GM23338 (cell line): ENCODE data around the gene RAPGEFL1.

Source experiments
- CREB1 ChIP-seq: fragments of 250-450 bp; sonication (Bioruptor Pico); IDR thresholded peaks from 2 replicates; pipeline ENCODE4 v1.5.0; 2020; ENCODE audit warnings: low read depth, mild to moderate bottlenecking, moderate library complexity
- CTCF ChIP-seq, 2 experiments: fragments of 200-600 bp in 1 of 2; sonication (generic) in 1 of 2; conservative IDR thresholded peaks; 2 replicates each; pipeline versions ENCODE4 v1.5.1 to v1.6.1; 2016 to 2017; ENCODE audit warnings: antibody characterized with exemption in 2 of 2, low read depth in 2 of 2, mild to moderate bottlenecking in 2 of 2, moderate library complexity in 1 of 2
- ETS1 ChIP-seq: IDR thresholded peaks from 2 replicates; pipeline ENCODE4 v1.6.1; 2016; ENCODE audit warnings: antibody characterized with exemption
- EZH2 ChIP-seq: fragments of 200-600 bp; sonication (generic); IDR thresholded peaks from one replicate; pipeline ENCODE4 v1.8.0; 2017; ENCODE audit warnings: antibody characterized with exemption, mild to moderate bottlenecking, low read depth; ENCODE audit not compliant: unreplicated experiment
- EZH2phosphoT487 ChIP-seq: fragments of 200-600 bp; sonication (generic); IDR thresholded peaks from one replicate; pipeline ENCODE4 v1.8.1; 2018; ENCODE audit warnings: antibody characterized with exemption; ENCODE audit not compliant: unreplicated experiment
- JUNB ChIP-seq: IDR thresholded peaks from one replicate; pipeline ENCODE4 v1.6.1; 2016; ENCODE audit warnings: antibody characterized with exemption; ENCODE audit not compliant: unreplicated experiment
- NANOG ChIP-seq: IDR thresholded peaks from 2 replicates; pipeline ENCODE4 v1.6.1; 2016; ENCODE audit warnings: antibody characterized with exemption, borderline replicate concordance
- POLR2AphosphoS5 ChIP-seq: IDR thresholded peaks from 2 replicates; pipeline ENCODE4 v1.6.1; 2016; ENCODE audit warnings: antibody characterized with exemption, low read depth
- REST ChIP-seq: IDR thresholded peaks from one replicate; pipeline ENCODE4 v1.6.1; 2018; ENCODE audit warnings: antibody characterized with exemption; ENCODE audit not compliant: unreplicated experiment
- STAT1 ChIP-seq: IDR thresholded peaks from one replicate; pipeline ENCODE4 v1.6.1; 2016; ENCODE audit warnings: antibody characterized with exemption; ENCODE audit not compliant: unreplicated experiment
- ZNF114 ChIP-seq: fragments of 250-450 bp; sonication (Bioruptor Pico); IDR thresholded peaks from 2 replicates; pipeline ENCODE4 v1.5.0; 2020; ENCODE audit warnings: mild to moderate bottlenecking, moderate library complexity
- ZNF331 ChIP-seq: fragments of 250-450 bp; sonication (Bioruptor Pico); IDR thresholded peaks from 2 replicates; pipeline ENCODE4 v1.5.0; 2020; ENCODE audit warnings: low read depth, mild to moderate bottlenecking, moderate library complexity
- ZNF462 ChIP-seq: fragments of 250-450 bp; sonication (Bioruptor Pico); IDR thresholded peaks from 2 replicates; pipeline ENCODE4 v1.5.0; 2020; ENCODE audit warnings: mild to moderate bottlenecking, moderate library complexity

GRCh38 chr17:40179923-40180659 lies 2.8 kb downstream of the RAPGEFL1 start:
- TF ChIP-seq REST (no peak), CTCF (conservative IDR thresholded peaks at IDR 0.05; ENCODE audit: low read depth in 2 of 2) (no peak), CREB1 (CRISPR knock-in tag) (no peak), EZH2 (no peak), ETS1 (no peak), POLR2AphosphoS5 (no peak), EZH2phosphoT487 (no peak), JUNB (no peak), ZNF114 (CRISPR knock-in tag) (no peak), NANOG (no peak), ZNF331 (CRISPR knock-in tag) (no peak), ZNF462 (CRISPR knock-in tag) (no peak), STAT1 (no peak)
